NCI-H146 (cell line): ENCODE data around the gene IRF2.
"Not testable (repeated sequence)": the region's sequence is repeated elsewhere in the genome, so short reads cannot be mapped to it uniquely, and the experiment has no call there.

Source experiments
- DNase-seq: peaks from one replicate; lab custom pipeline; 2025; lab: John Stamatoyannopoulos, UW

Gene IRF2

GRCh38 chr4:184346682-184347081 is 127.7 kb downstream of the IRF2 start:
- DNase-seq, result no peak

GRCh38 chr4:184346273-184346672 is 128.1 kb downstream of the IRF2 start:
- DNase-seq, result not testable (repeated sequence)

- DNase-seq, result no peak
These were observed 128.8 kb downstream of the IRF2 start for GRCh38 chr4:184345573-184345922.

- no peak for DNase-seq
These were observed 129.3 kb downstream of the IRF2 start for GRCh38 chr4:184344899-184345572.

- no peak for DNase-seq
These were observed 129.9 kb downstream of the IRF2 start for GRCh38 chr4:184344435-184344834.

GRCh38 chr4:184343502-184344177 is 130.7 kb downstream of the IRF2 start:
- peak; percentile 66 for DNase-seq

GRCh38 chr4:184342857-184343237 is 131.5 kb downstream of the IRF2 start:
- not testable (repeated sequence) for DNase-seq

GRCh38 chr4:184342167-184342856 is 132.0 kb downstream of the IRF2 start:
- DNase-seq, result no peak

GRCh38 chr4:184339398-184340193 is 134.8 kb downstream of the IRF2 start:
- not testable (repeated sequence) for DNase-seq

- DNase-seq, result no peak
These were observed 136.4 kb downstream of the IRF2 start for GRCh38 chr4:184337907-184338306.
